Tibial nerve (tissue), 4 donors: ENCODE data around the gene FANCL.

Source experiments
- CTCF ChIP-seq, 5 experiments: fragments of 200-600 bp in 3 of 5; fragments of 450-650 bp in 2 of 5; sonication (generic) in 3 of 5; IDR thresholded peaks; one replicate each; pipeline ENCODE4 v1.5.1; 2016 to 2019; ENCODE audit warnings: antibody characterized with exemption in 5 of 5, mild to moderate bottlenecking in 3 of 5, moderate library complexity in 2 of 5
- EP300 ChIP-seq, 2 donors: sonication (generic); formaldehyde crosslinking; IDR thresholded peaks; one replicate each; pipeline ENCODE4 v1.6.1; 2017; ENCODE audit warnings: antibody characterized with exemption in 2 of 2, mild to moderate bottlenecking in 1 of 2
- POLR2A ChIP-seq, 2 donors: fragments of 450-650 bp; IDR thresholded peaks; one replicate each; pipeline ENCODE4 v1.6.1; 2017; ENCODE audit warnings: antibody characterized with exemption in 2 of 2, mild to moderate bottlenecking in 2 of 2, moderate library complexity in 2 of 2

- TF ChIP-seq CTCF (IDR thresholded peaks at IDR 0.05), result no peak
- no peak for TF ChIP-seq POLR2A (IDR thresholded peaks at IDR 0.05)
- TF ChIP-seq EP300 (IDR thresholded peaks at IDR 0.05), result no peak
Observed at GRCh38 chr2:58182527-58182926, 58.6 kb downstream of the FANCL start.
